Smooth muscle cell (in vitro differentiated cells): ENCODE results near the gene DENND4A. TPM values are rescaled to one million over a fixed set of nuclear protein-coding genes. Genes with fewer than 3 reads are reported as not detected.
"Not testable (repeated sequence)": the region's sequence is repeated elsewhere in the genome, so short reads cannot be mapped to it uniquely, and the experiment has no call there.

Experiments
- DNase-seq: peaks from one replicate; lab custom pipeline; 2025; ENCODE audit not compliant: unreplicated experiment; lab: John Stamatoyannopoulos, UW
- H2AFZ ChIP-seq: fragments of 200-600 bp; sonication (generic); 2 replicates; pipeline ENCODE4 v1.6.0; 2016; ENCODE audit warnings: antibody characterized with exemption, low read depth, mild to moderate bottlenecking
- H3F3A ChIP-seq: fragments of 200-600 bp; sonication (generic); 2 replicates; pipeline ENCODE4 v1.6.0; 2017; ENCODE audit warnings: antibody characterized with exemption, low read depth
- H3K27ac ChIP-seq: fragments of 200-600 bp; sonication (generic); 2 replicates; pipeline ENCODE4 v1.5.1; 2016; ENCODE audit warnings: low read depth, mild to moderate bottlenecking
- H3K27me3 ChIP-seq: fragments of 200-600 bp; sonication (generic); 2 replicates; pipeline ENCODE4 v1.6.1; 2016; ENCODE audit warnings: low read depth, mild to moderate bottlenecking
- H3K36me3 ChIP-seq: fragments of 200-600 bp; sonication (generic); 2 replicates; pipeline ENCODE4 v1.5.1; 2016; ENCODE audit warnings: low read depth
- H3K4me1 ChIP-seq: fragments of 200-600 bp; sonication (generic); 2 replicates; pipeline ENCODE4 v1.5.1; 2016; ENCODE audit warnings: low read depth
- H3K4me2 ChIP-seq: fragments of 200-600 bp; sonication (generic); 2 replicates; pipeline ENCODE4 v1.6.0; 2016; ENCODE audit warnings: mild to moderate bottlenecking
- H3K4me3 ChIP-seq: fragments of 200-600 bp; sonication (generic); 2 replicates; pipeline ENCODE4 v1.5.1; 2016; ENCODE audit warnings: mild to moderate bottlenecking
- H3K79me2 ChIP-seq: fragments of 200-600 bp; sonication (generic); 2 replicates; pipeline ENCODE4 v1.6.0; 2016; ENCODE audit warnings: low read depth, mild to moderate bottlenecking
- H3K9ac ChIP-seq: fragments of 200-600 bp; sonication (generic); 2 replicates; pipeline ENCODE4 v1.6.0; 2016; ENCODE audit warnings: low read depth
- H3K9me3 ChIP-seq: fragments of 200-600 bp; sonication (generic); replicated peaks from 2 replicates; pipeline ENCODE4 v1.5.1; 2016; ENCODE audit warnings: low read depth
- H4K20me1 ChIP-seq: fragments of 200-600 bp; sonication (generic); 2 replicates; pipeline ENCODE4 v1.6.0; 2016; ENCODE audit warnings: low read depth
- CTCF ChIP-seq: fragments of 200-600 bp; sonication (generic); IDR thresholded peaks from 2 replicates; pipeline ENCODE4 v1.5.1; 2017; ENCODE audit warnings: borderline replicate concordance, mild to moderate bottlenecking, antibody characterized with exemption; ENCODE audit not compliant: insufficient read depth, poor library complexity, severe bottlenecking
- WGBS: methylation state at CpG from one replicate; pipeline ENCODE4 v1.1.7; 2016; ENCODE audit warnings: low lambda C conversion rate; 5-methylcytosine and 5-hydroxymethylcytosine counted together
- polyA plus RNA-seq: library from polyadenylated mRNA; unstranded; fragments of >200 nt; fragmentation: Nextera tagmentation; extraction: Ambion mirVana; gene quantifications from 2 replicates; pipeline ENCODE4 v1.2.1, GENCODE V29; 2016
- total RNA-seq: library from RNA; depleted of rRNA; stranded (reverse); fragments of >200 nt; gene quantifications from 2 replicates; pipeline ENCODE4 v1.2.3, GENCODE V29; 2014

The DENND4A gene
- total and polyA plus RNA-seq, 2 experiments from 2014 or later, result 3.4 to 16.5 TPM

GRCh38 chr15:65816441-65816840 lies 24.3 kb upstream of the DENND4A start:
- WGBS, result 94% methylated on average over 3 of the region's 3 CpGs
- Histone ChIP-seq H3K36me3 (no peaks in the 10 kb centered on the region), H3K27me3 (no peaks in the 10 kb centered on the region), H3K27ac (no peak overlapping the region), H3F3A (no peaks in the 10 kb centered on the region), H3K4me1 (no peaks in the 10 kb centered on the region), H3K4me3 (no peak overlapping the region), H3K4me2 (no peak overlapping the region), H4K20me1 (no peaks in the 10 kb centered on the region), H3K79me2 (no peaks in the 10 kb centered on the region), H3K9ac (no peak overlapping the region), H3K9me3 (no peaks in the 10 kb centered on the region), H2AFZ (no peak overlapping the region)
- TF ChIP-seq CTCF, result no peak
- DNase-seq, result no peak

DNA sequence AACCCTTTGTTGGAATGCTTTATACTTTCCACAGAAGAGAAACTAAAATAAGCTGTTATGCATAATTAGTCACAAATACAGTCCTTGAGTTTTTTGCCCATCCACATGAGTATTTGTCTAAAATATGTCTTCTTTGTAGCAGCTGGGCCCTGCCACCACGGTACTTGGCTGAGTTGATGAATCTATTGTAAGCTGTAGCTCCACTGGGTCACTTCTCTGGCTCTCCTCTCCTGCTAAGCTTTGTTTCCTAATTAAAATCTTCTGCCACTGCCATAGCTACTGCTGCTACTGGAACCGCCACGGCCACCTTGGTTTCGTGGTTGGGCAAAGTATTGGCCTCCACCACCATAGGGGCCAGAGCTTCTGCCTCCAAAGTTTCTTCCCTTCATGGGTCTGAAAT lies 23.9 kb upstream of the DENND4A start:
- not testable (repeated sequence) for H3K4me3 ChIP-seq, H3K9ac ChIP-seq, H2AFZ ChIP-seq, DNase-seq, H3K27ac ChIP-seq, H3K79me2 ChIP-seq, H3K36me3 ChIP-seq, H3F3A ChIP-seq, H3K4me1 ChIP-seq, H4K20me1 ChIP-seq, H3K27me3 ChIP-seq, H3K9me3 ChIP-seq, H3K4me2 ChIP-seq
- 73% methylated on average over 4 of the region's 4 CpGs for WGBS

- H3F3A ChIP-seq, H3K36me3 ChIP-seq, H4K20me1 ChIP-seq, H3K27ac ChIP-seq, H3K4me3 ChIP-seq, H3K79me2 ChIP-seq, H2AFZ ChIP-seq, H3K9me3 ChIP-seq, H3K9ac ChIP-seq, H3K4me2 ChIP-seq, DNase-seq, H3K27me3 ChIP-seq, H3K4me1 ChIP-seq: not testable (repeated sequence)
- 67% methylated on average over 4 of the region's 4 CpGs for WGBS
These were observed 22.2 kb upstream of the DENND4A start for GRCh38 chr15:65814271-65814670.

- 84% methylated on average over 1 of the region's 1 CpG for WGBS
- no peak overlapping the region for H2AFZ ChIP-seq
- no peaks in the 10 kb centered on the region for H3K9me3 ChIP-seq
- H3F3A ChIP-seq, result no peaks in the 10 kb centered on the region
- H3K4me2 ChIP-seq, result no peak overlapping the region
- TF ChIP-seq CTCF, result no peak
- no peak overlapping the region for H3K27ac ChIP-seq
- H3K4me3 ChIP-seq, result no peak overlapping the region
- H3K27me3 ChIP-seq, result no peaks in the 10 kb centered on the region
- DNase-seq, result no peak
- no peak overlapping the region for H3K9ac ChIP-seq
- no peaks in the 10 kb centered on the region for H3K79me2 ChIP-seq
- H4K20me1 ChIP-seq, result no peaks in the 10 kb centered on the region
- H3K4me1 ChIP-seq, result no peaks in the 10 kb centered on the region
- H3K36me3 ChIP-seq, result no peaks in the 10 kb centered on the region
These were observed 20.8 kb upstream of the DENND4A start for GRCh38 chr15:65812916-65813315.

DNA sequence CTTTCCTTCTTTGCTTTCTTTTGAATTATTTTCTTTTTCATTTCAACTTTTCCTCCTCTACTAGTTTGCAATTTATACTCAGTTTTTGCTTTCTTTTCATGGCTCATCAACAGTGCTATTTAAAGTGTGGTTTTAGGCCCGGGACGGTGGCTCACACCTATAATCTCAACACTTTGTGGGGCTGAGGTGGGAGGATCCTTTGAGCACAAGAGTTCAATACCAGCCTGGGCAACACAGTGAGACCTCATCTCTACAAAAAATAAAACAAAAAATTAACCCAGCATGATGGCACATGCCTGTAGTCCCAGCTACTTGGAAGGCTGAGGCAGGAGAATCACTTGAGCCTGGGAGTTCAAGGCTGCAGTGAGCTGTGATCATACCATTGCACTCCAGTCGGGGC lies 20.4 kb upstream of the DENND4A start:
- no peaks in the 10 kb centered on the region for H3F3A ChIP-seq
- H3K9ac ChIP-seq, result no peak overlapping the region
- no peaks in the 10 kb centered on the region for H4K20me1 ChIP-seq
- no peaks in the 10 kb centered on the region for H3K79me2 ChIP-seq
- no peak overlapping the region for H3K27ac ChIP-seq
- no peak for TF ChIP-seq CTCF
- no peak overlapping the region for H2AFZ ChIP-seq
- no peaks in the 10 kb centered on the region for H3K4me1 ChIP-seq
- no peaks in the 10 kb centered on the region for H3K27me3 ChIP-seq
- no peaks in the 10 kb centered on the region for H3K36me3 ChIP-seq
- no peak for DNase-seq
- WGBS, result 59% methylated on average over 3 of the region's 3 CpGs
- H3K9me3 ChIP-seq, result no peaks in the 10 kb centered on the region
- no peak overlapping the region for H3K4me3 ChIP-seq
- H3K4me2 ChIP-seq, result no peak overlapping the region
